A549 (cell line): ENCODE measurements around the gene VWA5B1. TPM values are rescaled to one million over a fixed set of nuclear protein-coding genes. Genes with fewer than 3 reads are reported as not detected.

Experiments
- ATAC-seq, 2 experiments: fragments of 200-7000 bp in 1 of 2; fragments of >200 bp in 1 of 2; cut with Nextera tagmentation in 1 of 2; cut with Tn5 transposase in 1 of 2; 3 replicates each; pipeline versions ENCODE4 v1.8.0 to v1.9.1; 2018 to 2020; ENCODE audit warnings: mild to moderate bottlenecking in 1 of 2, moderate library complexity in 1 of 2
- CTCF ChIA-PET: fragments of 300-600 bp; sonication (Branson Sonifier 250); formaldehyde crosslinking; extraction: SDS; loops from one replicate; lab custom pipeline; 2021; ENCODE audit warnings: antibody characterized with exemption, inconsistent platforms; lab: Yijun Ruan, JAX
- POLR2A ChIA-PET: fragments of 350-600 bp; formaldehyde crosslinking; extraction: SDS; loops from one replicate; lab custom pipeline; 2021; ENCODE audit warnings: antibody characterized with exemption, inconsistent platforms; lab: Yijun Ruan, JAX
- DNase-seq, 2 experiments: peaks; one replicate each; pipeline versions ENCODE4 v3.0.0 to v3.0.0-alpha.2; 2011 to 2016; ENCODE audit warnings: low read depth in 1 of 2, low spot score in 1 of 2
- FAIRE-seq: peaks from 2 replicates; lab custom pipeline; 2011; peaks lifted over from hg19 to GRCh38; lab: Jason Lieb, UNC
- H3K27ac ChIP-seq, 2 experiments: fragments of >200 bp; sonication (Bioruptor Twin); formaldehyde crosslinking; 3 replicates each; pipeline ENCODE4 v1.5.1; 2016 to 2017
- H3K4me1 ChIP-seq: fragments of >200 bp; sonication (Bioruptor Twin); formaldehyde crosslinking; 3 replicates; pipeline ENCODE4 v1.6.1; 2016
- H3K4me2 ChIP-seq: fragments of >200 bp; sonication (Bioruptor Twin); formaldehyde crosslinking; 3 replicates; pipeline ENCODE4 v1.6.1; 2016
- H3K4me3 ChIP-seq: fragments of >200 bp; sonication (Bioruptor Twin); formaldehyde crosslinking; 3 replicates; pipeline ENCODE4 v1.5.1; 2016
- H3K9me3 ChIP-seq: fragments of >200 bp; sonication (Bioruptor Twin); formaldehyde crosslinking; 3 replicates; pipeline ENCODE4 v1.6.1; 2016
- BHLHE40 ChIP-seq: IDR thresholded peaks from 2 replicates; pipeline ENCODE4 v1.6.1; 2012; ENCODE audit warnings: low read depth, low read length, inconsistent platforms
- CBX2 ChIP-seq: fragments of 200-600 bp; sonication (generic); IDR thresholded peaks from 2 replicates; pipeline ENCODE4 v1.6.1; 2016; ENCODE audit warnings: low read depth, mild to moderate bottlenecking, borderline replicate concordance
- CEBPB ChIP-seq, 2 experiments: fragments of >200 bp in 1 of 2; sonication (Bioruptor Twin) in 1 of 2; formaldehyde crosslinking in 1 of 2; IDR thresholded peaks; 2 replicates each; pipeline ENCODE4 v1.6.1; 2012 to 2016
- CHD2 ChIP-seq: fragments of 150-350 bp; IDR thresholded peaks from 2 replicates; pipeline ENCODE4 v1.6.1; 2014; ENCODE audit warnings: low read length; ENCODE audit not compliant: partially characterized antibody
- CHD4 ChIP-seq: fragments of 200-600 bp; sonication (generic); IDR thresholded peaks from 2 replicates; pipeline ENCODE4 v1.6.1; 2016; ENCODE audit warnings: antibody characterized with exemption, mild to moderate bottlenecking, borderline replicate concordance
- EHF ChIP-seq: fragments of 250-450 bp; sonication (Bioruptor Pico); IDR thresholded peaks from 2 replicates; pipeline ENCODE4 v1.5.0; 2020; ENCODE audit warnings: mild to moderate bottlenecking
- EHMT2 ChIP-seq: fragments of 200-600 bp; sonication (generic); IDR thresholded peaks from 2 replicates; pipeline ENCODE4 v1.6.1; 2016; ENCODE audit warnings: antibody characterized with exemption, low read depth, mild to moderate bottlenecking, moderate library complexity
- ELK1 ChIP-seq: fragments of 150-350 bp; IDR thresholded peaks from 2 replicates; pipeline ENCODE4 v1.6.1; 2014; ENCODE audit warnings: low read depth, mild to moderate bottlenecking, low read length
- ESRRA ChIP-seq: fragments of 150-350 bp; IDR thresholded peaks from 2 replicates; pipeline ENCODE4 v1.6.1; 2014; ENCODE audit warnings: mild to moderate bottlenecking, low read length, borderline replicate concordance
- FOXS1 ChIP-seq: fragments of 250-450 bp; sonication (Bioruptor Pico); IDR thresholded peaks from 2 replicates; pipeline ENCODE4 v1.5.0; 2020; ENCODE audit warnings: mild to moderate bottlenecking, moderate library complexity
- HMGXB4 ChIP-seq: fragments of 250-450 bp; sonication (Bioruptor Pico); IDR thresholded peaks from 2 replicates; pipeline ENCODE4 v1.5.0; 2021; ENCODE audit warnings: mild to moderate bottlenecking, moderate library complexity, borderline replicate concordance
- HOXA7 ChIP-seq: fragments of 250-450 bp; sonication (Bioruptor Pico); IDR thresholded peaks from 2 replicates; pipeline ENCODE4 v1.5.0; 2020; ENCODE audit warnings: mild to moderate bottlenecking, moderate library complexity
- HOXB13 ChIP-seq: fragments of 250-450 bp; sonication (Bioruptor Pico); IDR thresholded peaks from 2 replicates; pipeline ENCODE4 v1.5.0; 2020; ENCODE audit warnings: low read depth, mild to moderate bottlenecking, moderate library complexity
- JUN ChIP-seq, 2 experiments: fragments of >200 bp; sonication (Bioruptor Twin); formaldehyde crosslinking; IDR thresholded peaks; 2 replicates in 1 of 2; 3 replicates in 1 of 2; pipeline ENCODE4 v1.6.1; 2016 to 2017
- JUNB ChIP-seq: fragments of >200 bp; sonication (Bioruptor Twin); formaldehyde crosslinking; IDR thresholded peaks from 2 replicates; pipeline ENCODE4 v1.6.1; 2016
- KDM1A ChIP-seq: fragments of 200-600 bp; sonication (generic); IDR thresholded peaks from 2 replicates; pipeline ENCODE4 v1.6.1; 2016; ENCODE audit warnings: low read depth, mild to moderate bottlenecking
- MAFK ChIP-seq: fragments of 450-650 bp; IDR thresholded peaks from 2 replicates; pipeline ENCODE4 v1.6.1; 2014; ENCODE audit not compliant: partially characterized antibody
- MAX ChIP-seq: IDR thresholded peaks from 2 replicates; pipeline ENCODE4 v1.6.1; 2012
- MAZ ChIP-seq: fragments of 150-350 bp; IDR thresholded peaks from 2 replicates; pipeline ENCODE4 v1.6.1; 2014; ENCODE audit warnings: antibody characterized with exemption, low read depth, low read length, borderline replicate concordance
- NFE2L2 ChIP-seq: fragments of 150-350 bp; conservative IDR thresholded peaks from 2 replicates; pipeline ENCODE4 v1.6.1; 2014; ENCODE audit warnings: low read length
- NPAS2 ChIP-seq: fragments of 250-450 bp; sonication (Bioruptor Pico); IDR thresholded peaks from 2 replicates; pipeline ENCODE4 v1.8.0; 2022; ENCODE audit warnings: mild to moderate bottlenecking, moderate library complexity, borderline replicate concordance
- PBX3 ChIP-seq: IDR thresholded peaks from 2 replicates; pipeline ENCODE4 v1.6.1; 2012
- POLR2A ChIP-seq: IDR thresholded peaks from 2 replicates; pipeline ENCODE4 v1.6.1; 2012; ENCODE audit warnings: mild to moderate bottlenecking, low read length
- RAD21 ChIP-seq, 2 experiments: fragments of >200 bp in 1 of 2; sonication (Bioruptor Twin) in 1 of 2; formaldehyde crosslinking in 1 of 2; IDR thresholded peaks in 1 of 2; conservative IDR thresholded peaks in 1 of 2; 2 replicates in 1 of 2; 3 replicates in 1 of 2; pipeline ENCODE4 v1.6.1; 2012 to 2018; ENCODE audit warnings: inconsistent platforms in 1 of 2
- RARB ChIP-seq: fragments of 250-450 bp; sonication (Bioruptor Pico); IDR thresholded peaks from 2 replicates; pipeline ENCODE4 v1.8.0; 2021; ENCODE audit warnings: mild to moderate bottlenecking, moderate library complexity
- RCOR1 ChIP-seq: fragments of 150-350 bp; IDR thresholded peaks from 2 replicates; pipeline ENCODE4 v1.6.1; 2014; ENCODE audit warnings: antibody characterized with exemption, low read length, low read depth
- SMC3 ChIP-seq: fragments of >200 bp; sonication (Bioruptor Twin); formaldehyde crosslinking; IDR thresholded peaks from 3 replicates; pipeline ENCODE4 v1.6.1; 2018; ENCODE audit warnings: inconsistent platforms
- SREBF2 ChIP-seq: fragments of 450-650 bp; IDR thresholded peaks from 2 replicates; pipeline ENCODE4 v1.6.1; 2014; ENCODE audit warnings: mild to moderate bottlenecking, moderate library complexity
- TFCP2L1 ChIP-seq: fragments of 250-450 bp; sonication (Bioruptor Pico); IDR thresholded peaks from 2 replicates; pipeline ENCODE4 v1.5.0; 2021; ENCODE audit warnings: mild to moderate bottlenecking
- USF2 ChIP-seq: fragments of 450-650 bp; IDR thresholded peaks from 2 replicates; pipeline ENCODE4 v1.6.1; 2014; ENCODE audit warnings: antibody characterized with exemption
- ZNF302 ChIP-seq: fragments of 250-450 bp; sonication (Bioruptor Pico); IDR thresholded peaks from 2 replicates; pipeline ENCODE4 v1.9.0; 2021; ENCODE audit warnings: inconsistent platforms, mild to moderate bottlenecking, moderate library complexity
- WGBS: methylation state at CpG from one replicate; pipeline ENCODE4 v1.1.6; 2017; ENCODE audit errors: missing lambda C conversion rate; 5-methylcytosine and 5-hydroxymethylcytosine counted together
- polyA plus RNA-seq, 4 experiments: library from polyadenylated mRNA; depleted of rRNA in 3 of 4; stranded (reverse); fragments of >200 nt; fragmentation: RNase III in 1 of 4; extraction: RNeasy Plus Mini Kit Qiagen cat#74134 plus additional on column Dnase treatment in 1 of 4; gene quantifications; 2 replicates in 3 of 4; 3 replicates in 1 of 4; pipeline ENCODE4 v1.2.3, GENCODE V29; 2011 to 2017

The VWA5B1 gene
- polyA plus RNA-seq, 2 of the 4 experiments (the other 2 are of a cell fraction), result not detected

- no peak overlapping the region for H3K4me3 ChIP-seq
- H3K4me1 ChIP-seq, result peaks cover 22% of the 10 kb centered on the region
- no peak for FAIRE-seq
- CTCF ChIA-PET, result interaction anchor here (1.1 to 4.2 kb wide), 7 partner anchors 9 to 168 kb away, joined by 3 to 26 read pairs (median 7); no protein-coding TSS in a partner anchor
- H3K9me3 ChIP-seq, result no peaks in the 10 kb centered on the region
- no peak for TF ChIP-seq EHMT2
- TF ChIP-seq ELK1, result no peak
- TF ChIP-seq KDM1A, result no peak
- no peak for TF ChIP-seq SREBF2
- TF ChIP-seq POLR2A, result no peak
- no peak for TF ChIP-seq MAX
- no peak for TF ChIP-seq CEBPB (IDR thresholded peaks at IDR 0.05)
- no peak for TF ChIP-seq CBX2
- TF ChIP-seq RAD21 (conservative IDR thresholded peaks at IDR 0.05 in 1 of 2, IDR thresholded peaks at IDR 0.05 in 1 of 2), result no peak
- TF ChIP-seq ESRRA, result no peak
- TF ChIP-seq CHD4, result no peak
- TF ChIP-seq BHLHE40, result no peak
- no peak for TF ChIP-seq CHD2
- TF ChIP-seq HOXB13 (CRISPR knock-in tag), result no peak
- no peak for TF ChIP-seq NFE2L2
- TF ChIP-seq, all 56 proteins: peak for 0
- DNase-seq, result no peak
- Histone ChIP-seq H3K27ac (peak overlapping the region; percentile 61 to 76), H3K4me2 (peak overlapping the region; percentile 61)
- POLR2A ChIA-PET, result interaction anchor here (0.7 kb wide), 1 partner anchor 105 kb away, joined by 6 read pairs; the partner anchor contains the start of gene CAMK2N1
- ATAC-seq, result no peak
- 75% methylated on average over 5 of the region's 5 CpGs for WGBS
Measured at GRCh38 chr1:20381045-20381641, 90.5 kb downstream of the VWA5B1 start.

GRCh38 chr1:20381961-20382360 lies 91.3 kb downstream of the VWA5B1 start:
- Histone ChIP-seq H3K27ac (no peak overlapping the region), H3K4me3 (no peak overlapping the region), H3K4me2 (no peak overlapping the region), H3K4me1 (peaks cover 16% of the 10 kb centered on the region), H3K9me3 (no peaks in the 10 kb centered on the region)
- no peak for ATAC-seq
- ChIA-PET POLR2A (no interaction called here), CTCF (interaction anchor here (1.2 to 4.2 kb wide), 3 partner anchors 53 to 169 kb away, joined by 3 to 26 read pairs (median 11); no protein-coding TSS in a partner anchor)
- TF ChIP-seq TFCP2L1 (CRISPR knock-in tag) (no peak), FOXS1 (CRISPR knock-in tag) (no peak), CEBPB (IDR thresholded peaks at IDR 0.05) (no peak), RARB (CRISPR knock-in tag) (no peak)
- 47% methylated on average over 2 of the region's 2 CpGs for WGBS
- no peak for FAIRE-seq
- no peak for DNase-seq

GRCh38 chr1:20382711-20383110 lies 92.0 kb downstream of the VWA5B1 start:
- Histone ChIP-seq H3K4me3 (no peak overlapping the region), H3K9me3 (no peaks in the 10 kb centered on the region), H3K4me2 (no peak overlapping the region), H3K27ac (no peak overlapping the region), H3K4me1 (peaks cover 16% of the 10 kb centered on the region)
- WGBS, result 58% methylated on average over 8 of the region's 8 CpGs
- POLR2A ChIA-PET, result no interaction called here
- no peak for FAIRE-seq
- CTCF ChIA-PET, result interaction anchor here (1.7 to 3.3 kb wide), 2 partner anchors 48 to 170 kb away, joined by 4 to 11 read pairs; no protein-coding TSS in a partner anchor
- no peak for ATAC-seq
- DNase-seq, result no peak
- TF ChIP-seq MAFK (no peak), HOXA7 (CRISPR knock-in tag) (no peak), SREBF2 (no peak), JUN (IDR thresholded peaks at IDR 0.05) (no peak), SMC3 (no peak), NPAS2 (no peak), HMGXB4 (CRISPR knock-in tag) (no peak), USF2 (no peak), MAZ (no peak), RCOR1 (no peak), JUNB (no peak), ZNF302 (no peak), EHF (CRISPR knock-in tag) (no peak), POLR2A (no peak), PBX3 (no peak)
